NCI-H2227 (cell line): ENCODE measurements around the gene PTPN21.

Experiments used
- DNase-seq: peaks from one replicate; lab custom pipeline; 2025; ENCODE audit not compliant: unreplicated experiment; lab: John Stamatoyannopoulos, UW

PTPN21 gene

DNA sequence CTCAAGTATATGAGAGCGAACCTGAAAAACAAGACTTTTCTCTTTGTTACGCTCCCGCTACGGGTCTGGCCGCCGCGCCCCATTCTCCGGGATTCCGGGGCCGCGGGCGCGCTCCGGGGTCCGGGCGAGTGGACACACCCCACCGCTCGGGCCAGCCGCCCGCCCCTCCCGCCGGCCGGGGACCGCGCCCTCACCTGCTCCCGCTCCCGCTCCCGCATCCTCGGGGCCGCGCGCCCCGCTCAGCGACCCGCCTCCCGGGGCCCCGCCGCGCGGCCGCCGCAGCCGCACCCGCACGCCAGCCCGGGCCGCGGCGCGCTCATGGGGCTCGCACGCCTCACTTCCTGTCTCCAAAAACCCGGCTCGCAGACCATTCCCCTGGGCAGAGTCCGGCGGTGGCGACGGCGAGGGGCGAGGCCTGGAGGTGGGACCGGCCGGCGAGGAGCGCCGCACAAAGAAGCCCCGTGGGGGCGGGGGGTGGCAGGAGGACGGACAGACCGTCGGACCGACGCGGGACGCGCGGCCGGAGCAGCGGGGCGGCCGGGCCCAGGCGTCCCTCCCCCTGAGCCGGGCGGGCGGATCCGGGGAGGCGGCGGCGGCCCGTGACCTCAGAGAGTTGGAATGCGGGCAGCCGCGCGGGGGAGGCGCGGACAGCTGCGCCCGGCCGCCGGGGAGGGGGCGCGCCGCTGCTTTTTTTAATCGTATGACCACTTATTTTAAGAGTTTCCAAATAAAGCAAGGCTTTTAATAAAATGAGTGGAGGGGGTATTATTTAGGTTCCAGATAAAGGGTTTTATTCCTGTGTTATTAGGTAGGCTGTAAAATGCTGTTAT lies at the start of gene PTPN21:
Gene PTPN21 (minus strand): TSS at position 551 of the 830 bp plus-strand sequence. CDS start 4,590 bp downstream, outside the sequence.
- DNase-seq, result peak; percentile 57

DNA sequence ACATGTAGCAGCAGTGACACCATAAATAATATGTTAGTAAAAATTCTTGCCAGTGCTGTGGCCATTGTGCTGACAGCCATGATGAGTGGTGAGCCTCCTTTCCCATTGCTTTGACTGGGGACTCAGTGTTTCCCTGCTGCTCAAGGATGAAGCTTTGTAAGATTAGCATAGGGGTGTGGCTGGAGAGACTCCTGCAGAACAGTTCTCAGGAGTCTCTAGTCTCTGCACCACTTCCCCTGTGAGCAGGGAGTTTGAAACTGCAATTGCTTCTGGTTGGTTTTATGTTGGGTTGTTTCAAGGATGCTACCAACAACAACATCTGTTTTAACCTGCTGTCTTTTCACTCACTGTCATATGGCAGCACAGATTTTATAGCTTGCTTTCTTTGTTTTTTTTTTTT lies 49.4 kb upstream of the PTPN21 start:
- DNase-seq, result no peak

DNA sequence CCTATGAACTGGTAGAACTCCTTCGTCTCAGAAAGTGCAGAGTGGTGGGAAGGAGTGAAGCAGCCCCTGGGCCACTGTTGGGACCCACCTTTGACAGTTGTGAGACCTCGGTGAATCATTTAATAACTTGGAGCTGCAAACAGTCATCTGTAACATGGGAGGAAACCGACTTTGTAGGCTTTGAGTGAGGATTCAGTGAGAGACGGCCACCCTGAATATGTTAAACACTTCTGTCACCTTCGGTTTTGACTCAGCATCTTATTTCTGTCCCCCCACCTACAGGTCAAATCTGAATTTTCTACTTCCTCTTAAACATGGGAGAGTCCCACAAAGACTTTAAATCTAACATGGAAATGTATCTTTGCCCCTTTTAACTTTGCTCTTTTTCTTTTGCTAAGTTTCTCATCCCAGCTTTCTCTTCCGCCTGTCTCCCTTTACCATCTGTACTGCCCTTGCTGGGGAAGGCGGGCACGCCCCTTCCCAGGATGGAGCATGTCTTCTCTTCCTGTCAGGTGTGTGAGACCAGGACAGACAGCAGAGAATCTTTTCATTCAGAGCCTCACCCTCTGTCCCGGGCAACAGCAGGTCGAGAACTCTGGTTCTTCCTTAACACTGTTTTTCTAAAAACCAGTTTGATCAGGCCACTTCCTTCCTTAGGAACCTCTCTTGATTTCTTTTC lies 45.1 kb upstream of the PTPN21 start:
- no peak for DNase-seq

DNA sequence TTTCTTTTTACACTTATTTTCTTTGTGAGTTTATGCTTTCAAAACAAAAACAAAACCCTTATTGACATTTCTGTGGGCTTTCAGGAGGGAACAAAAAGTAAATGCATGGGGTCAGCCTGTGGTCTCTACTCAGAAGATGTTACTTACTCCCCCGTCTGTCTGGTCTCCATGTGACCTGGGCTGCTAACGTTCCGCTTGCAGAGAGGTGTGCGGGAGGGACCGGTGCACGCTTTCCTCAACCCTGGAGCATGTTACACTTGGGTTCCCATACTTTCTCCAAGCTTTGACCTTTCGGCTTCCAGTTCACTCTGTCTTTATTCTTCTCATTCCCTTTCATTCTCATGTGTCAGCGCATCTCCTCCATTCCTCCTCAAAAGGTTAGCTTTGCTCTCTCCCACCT lies 44.5 kb upstream of the PTPN21 start:
- DNase-seq, result no peak

DNA sequence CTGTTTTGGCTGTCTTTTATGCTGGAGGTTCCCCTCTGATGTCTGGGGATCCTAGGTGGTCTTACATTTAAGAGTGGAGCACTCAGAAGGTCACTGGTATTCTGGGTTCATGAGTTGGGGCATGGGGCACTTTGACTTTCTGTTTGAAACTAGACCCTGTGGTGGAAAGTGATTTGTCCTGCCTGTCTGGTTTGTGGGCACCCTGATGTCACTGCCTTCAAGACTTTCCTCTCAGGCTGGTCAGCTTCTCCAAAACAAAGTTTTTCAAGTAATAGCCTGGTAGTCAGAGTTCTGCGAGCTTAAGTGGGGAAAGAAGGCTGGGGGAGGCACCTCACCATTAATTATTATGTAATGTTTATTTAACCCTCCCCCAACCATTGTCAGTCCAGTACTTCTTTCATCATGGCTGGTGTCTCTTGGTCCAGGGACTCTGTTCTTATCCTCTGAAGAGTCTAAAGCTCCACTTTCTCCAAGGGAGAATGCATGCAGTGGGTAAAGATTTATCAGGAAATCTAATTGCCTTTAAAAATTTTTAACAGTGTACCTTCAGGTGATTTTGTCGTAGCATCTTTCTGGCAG lies 43.4 kb upstream of the PTPN21 start:
- no peak for DNase-seq

DNA sequence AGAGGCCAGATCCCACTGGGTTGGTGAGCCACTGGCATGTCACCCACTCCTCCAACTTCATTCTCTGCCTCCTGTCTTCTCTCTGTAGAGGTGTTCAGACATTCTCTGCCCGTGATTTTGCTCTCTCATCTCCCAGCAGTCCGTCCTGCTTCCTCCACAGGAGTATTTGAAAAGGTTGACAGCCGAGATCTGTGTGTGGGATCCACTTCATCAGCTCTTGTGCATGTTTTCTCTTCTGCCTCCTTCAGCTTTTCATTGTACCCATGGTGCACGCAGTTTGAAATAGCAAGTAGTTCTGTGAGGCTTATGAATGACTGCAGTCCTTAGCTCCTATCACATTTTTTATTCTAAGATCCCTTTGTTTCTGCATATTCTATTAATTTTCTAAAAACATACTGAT lies 42.8 kb upstream of the PTPN21 start:
- DNase-seq, result no peak

DNA sequence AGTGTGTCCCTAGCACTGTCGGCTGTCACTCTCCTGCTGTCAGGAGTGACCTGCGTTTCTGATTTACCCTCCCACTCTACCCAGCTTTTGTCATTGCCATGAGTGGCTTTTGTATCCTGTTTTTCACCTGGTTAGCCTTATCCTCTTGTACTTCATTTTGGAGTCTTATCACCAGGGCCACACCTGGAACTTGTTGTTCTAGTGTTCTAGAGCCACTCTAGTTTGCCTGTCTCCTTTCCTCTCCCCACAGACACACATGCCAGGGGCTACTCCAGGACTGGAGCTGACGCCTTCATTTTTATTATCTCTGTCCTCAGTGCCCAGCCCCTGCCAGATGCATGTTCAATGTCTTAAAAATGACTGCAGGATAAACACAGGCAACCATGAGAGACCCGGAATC lies 42.2 kb upstream of the PTPN21 start:
- DNase-seq, result no peak

DNA sequence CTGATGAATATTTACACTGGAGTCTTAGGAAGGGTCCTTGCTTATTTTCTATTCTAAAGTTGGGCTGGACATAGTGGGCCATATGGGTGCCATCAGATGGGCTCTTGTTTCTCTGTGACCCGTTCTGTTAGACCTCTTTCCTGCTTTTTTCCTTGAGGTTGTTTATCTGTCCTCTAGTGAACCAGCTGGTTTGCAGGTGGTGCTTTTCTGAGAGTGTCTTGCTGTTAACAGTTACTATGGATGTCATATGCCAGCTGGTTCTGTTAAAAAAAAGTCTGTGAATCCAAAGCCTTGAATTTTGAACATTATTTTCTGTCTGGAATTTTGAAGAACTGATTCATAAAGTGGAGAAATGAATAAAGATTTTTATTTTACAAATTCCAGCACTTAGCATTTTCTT lies 37.2 kb upstream of the PTPN21 start:
- no peak for DNase-seq

DNA sequence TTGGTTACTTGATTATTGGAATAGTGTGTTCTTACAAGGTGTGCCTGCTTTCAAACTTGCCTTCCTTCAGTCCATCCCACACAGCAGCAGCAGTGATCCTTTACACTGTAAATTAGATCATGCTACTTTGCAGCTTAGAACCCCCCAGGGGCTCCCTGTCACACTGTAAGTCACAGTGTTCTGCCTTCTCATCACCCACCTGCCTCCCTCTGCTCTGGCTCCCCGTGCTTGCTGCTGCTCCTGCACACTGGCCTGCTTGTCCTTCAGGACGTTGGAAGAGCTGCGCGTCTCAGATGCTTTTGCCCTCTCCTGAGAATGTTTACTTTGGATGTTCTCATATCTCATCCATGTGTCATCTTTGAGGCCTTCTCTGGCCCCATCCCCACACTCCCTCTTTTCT lies 35.4 kb upstream of the PTPN21 start:
- DNase-seq, result no peak

DNA sequence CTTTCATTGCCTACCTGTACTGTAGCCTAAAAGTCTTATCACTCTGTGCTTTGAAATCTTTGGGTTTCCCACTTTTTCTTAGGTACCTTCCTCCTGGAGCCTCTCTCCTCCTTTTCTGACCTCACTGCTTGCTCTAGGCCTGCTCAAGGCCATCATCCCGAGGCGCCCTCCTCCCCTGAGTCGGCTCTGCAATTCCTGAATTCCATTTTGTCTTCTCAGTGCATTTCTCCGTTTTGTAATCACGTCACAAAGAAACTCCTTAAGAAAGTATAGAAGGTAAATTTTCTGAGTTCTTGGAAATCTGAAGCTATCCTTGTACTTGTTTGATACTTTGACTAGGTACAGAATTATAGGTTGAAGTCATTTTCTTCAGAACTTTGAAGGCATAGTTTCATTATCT lies 33.3 kb upstream of the PTPN21 start:
- no peak for DNase-seq

DNA sequence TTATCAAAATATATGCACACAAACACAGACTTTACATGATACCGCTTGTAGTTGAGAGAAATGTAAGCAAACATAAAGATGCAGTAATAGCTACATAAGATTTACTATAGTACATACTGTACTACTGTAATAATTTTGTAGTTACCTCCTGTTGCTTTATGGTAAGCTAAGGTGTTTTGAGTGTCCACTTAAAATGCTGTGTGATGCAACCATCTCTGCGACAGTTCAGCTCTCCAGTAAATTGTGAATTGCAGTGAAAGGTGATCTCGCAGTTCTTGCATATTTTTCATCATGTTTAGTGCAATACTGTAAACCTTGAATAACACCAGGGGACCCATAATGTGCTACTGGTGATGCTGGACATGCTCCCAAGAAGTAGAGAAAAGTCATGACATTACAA lies 29.6 kb upstream of the PTPN21 start:
- no peak for DNase-seq

DNA sequence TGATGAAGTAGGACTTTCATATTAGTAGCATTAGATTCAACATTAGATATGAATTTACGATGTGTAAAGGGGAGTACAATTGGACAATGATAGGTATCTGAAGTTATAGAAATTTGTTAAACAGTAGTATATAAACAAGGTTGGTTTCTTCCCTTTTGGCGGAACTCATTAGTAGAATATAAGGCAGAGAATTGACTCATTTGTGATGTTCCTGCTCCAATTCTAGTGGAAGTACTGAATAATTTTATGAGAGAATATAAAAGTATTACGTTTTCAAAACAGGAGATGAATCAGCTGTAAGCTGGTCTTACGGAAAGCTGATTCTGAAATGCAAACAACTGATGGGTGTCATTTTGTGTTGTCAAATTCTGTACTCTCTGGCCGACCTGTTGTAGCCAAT lies 21.4 kb upstream of the PTPN21 start:
- DNase-seq, result no peak

DNA sequence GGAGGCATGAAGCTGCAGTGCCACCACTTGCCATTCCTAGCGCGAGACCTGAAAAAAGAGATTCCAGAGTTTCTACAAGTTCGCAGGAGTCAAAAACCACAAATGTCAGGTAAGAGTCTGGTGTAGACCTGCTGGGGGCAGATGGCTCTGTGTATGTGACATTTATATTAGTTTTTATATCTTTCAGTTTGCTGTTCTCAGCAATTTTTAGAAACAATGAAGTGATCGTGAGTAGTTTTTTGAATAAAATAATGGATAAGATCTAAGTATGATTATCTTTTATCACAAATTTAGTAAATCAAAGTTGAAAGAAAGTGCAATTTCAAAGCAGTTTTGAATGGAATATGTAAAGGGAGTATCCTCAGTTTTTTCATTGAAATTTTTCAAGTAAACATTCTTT lies 17.3 kb upstream of the PTPN21 start:
- DNase-seq, result no peak

DNA sequence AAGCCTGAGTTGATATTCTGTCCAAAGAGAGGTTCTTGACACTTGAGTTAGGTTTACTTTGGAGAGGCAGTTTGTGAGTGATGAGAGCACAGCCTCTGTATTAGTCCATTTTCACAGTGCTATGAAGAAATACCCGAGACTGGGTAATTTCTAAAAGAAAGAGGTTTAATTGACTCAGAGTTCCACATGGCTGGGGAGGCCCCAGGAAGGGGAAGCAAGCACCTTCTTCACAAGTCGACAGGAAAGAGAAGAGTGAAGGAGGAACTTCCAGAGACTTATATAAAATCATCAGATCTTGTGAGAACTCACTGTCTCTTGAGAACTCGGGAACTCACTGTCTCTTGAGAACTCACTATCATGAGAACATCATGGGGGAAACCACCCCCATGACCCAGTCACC lies 13.4 kb upstream of the PTPN21 start:
- no peak for DNase-seq

DNA sequence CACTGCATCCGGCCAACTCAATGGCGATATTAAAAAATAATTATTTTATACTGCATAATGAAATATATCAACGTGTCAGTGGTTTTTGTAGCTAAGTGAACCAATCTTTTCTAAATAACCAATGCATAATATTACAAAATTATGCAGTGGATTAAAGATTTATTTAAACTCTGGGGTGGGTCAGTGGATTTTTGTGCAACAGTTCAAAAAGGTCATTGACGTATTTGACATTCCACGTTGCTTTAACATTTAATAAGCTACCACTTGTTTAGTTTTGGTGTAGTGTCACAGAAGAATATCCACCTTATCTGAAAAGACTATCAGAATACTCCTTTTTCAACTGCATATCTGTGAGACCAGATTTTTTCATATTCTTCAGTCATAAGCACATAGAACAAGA lies 10.6 kb upstream of the PTPN21 start:
- DNase-seq, result no peak

DNA sequence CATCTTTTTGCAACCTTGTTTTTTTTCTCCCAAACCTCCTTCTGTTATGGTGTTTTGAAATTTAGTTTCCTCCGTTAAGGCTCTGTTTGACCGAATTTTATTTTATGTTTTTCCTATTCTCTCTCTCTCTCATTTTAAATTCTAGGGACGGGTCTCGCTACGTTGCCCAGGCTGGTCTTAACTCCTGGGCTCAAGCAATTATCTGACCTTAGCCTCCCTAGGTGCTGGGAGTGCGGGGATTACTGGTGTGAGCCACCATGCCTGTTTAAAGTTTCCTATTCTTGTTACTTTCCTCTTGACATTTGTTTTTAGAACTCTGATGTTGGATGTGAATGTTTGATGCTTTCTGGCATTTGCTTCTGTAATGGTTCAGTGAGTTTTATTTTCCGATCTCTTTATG lies 9.0 kb upstream of the PTPN21 start:
- DNase-seq, result no peak

DNA sequence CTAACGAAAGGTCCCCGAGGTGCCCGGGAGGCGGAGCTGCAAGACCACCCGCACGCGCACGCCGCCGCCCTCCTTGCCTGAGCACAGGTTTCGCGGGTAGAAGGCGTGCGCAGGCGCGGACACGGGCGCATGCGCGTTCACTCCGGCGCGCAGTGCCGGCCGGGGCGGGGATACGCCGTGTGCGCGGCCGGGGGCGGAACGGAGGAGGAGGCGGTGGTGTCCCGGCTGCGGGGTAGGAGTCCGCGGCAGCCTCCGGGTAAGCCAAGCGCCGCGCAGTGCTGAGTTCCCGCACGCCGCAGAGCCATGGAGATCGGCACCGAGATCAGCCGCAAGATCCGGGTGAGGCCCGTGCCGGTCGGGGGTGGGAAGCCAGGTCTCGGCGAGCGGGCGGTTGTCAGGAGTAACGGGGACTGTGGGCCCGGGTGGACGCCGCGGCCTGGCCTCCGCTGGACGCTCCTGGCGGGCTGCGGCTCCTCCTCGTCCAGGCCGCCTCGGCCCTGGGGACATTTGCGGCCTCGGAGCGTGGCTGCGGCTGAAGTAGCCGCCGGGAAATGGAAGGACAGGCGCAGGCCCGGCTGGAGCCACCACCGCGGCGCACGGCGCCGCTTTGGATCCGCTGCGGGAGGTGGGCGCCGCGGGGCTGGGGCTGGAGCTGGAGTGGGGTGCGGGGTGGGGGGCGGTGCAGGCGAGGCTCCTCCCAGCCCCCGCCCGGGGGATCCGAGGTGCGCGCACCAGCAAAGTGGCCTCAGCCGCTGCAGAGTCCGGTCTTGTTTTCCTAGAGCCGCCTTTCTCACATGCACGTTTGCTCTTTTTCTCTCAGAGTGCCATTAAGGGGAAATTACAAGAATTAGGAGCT lies 8.3 kb upstream of the PTPN21 start, which contains the start of gene ZC3H14:
Gene ZC3H14 (plus strand): TSS at position 207 of the 856 bp plus-strand sequence. CDS start 97 bp downstream, at position 304.
- DNase-seq, result peak; percentile 95

DNA sequence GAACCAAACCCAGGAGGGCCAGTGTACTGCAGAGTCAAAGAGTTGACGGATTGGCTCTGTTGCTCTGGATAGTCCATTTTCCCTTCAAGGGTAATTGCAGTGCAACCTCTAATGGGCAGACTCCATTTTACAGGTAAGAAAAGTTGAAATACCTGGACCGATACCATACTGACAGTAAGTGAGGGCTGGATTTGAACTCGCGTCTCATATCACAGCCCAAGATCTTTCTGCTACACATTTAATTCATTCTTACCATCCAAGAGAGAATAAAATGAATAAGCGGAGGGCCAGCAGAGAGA lies 7.7 kb upstream of the PTPN21 start:
- DNase-seq, result no peak

DNA sequence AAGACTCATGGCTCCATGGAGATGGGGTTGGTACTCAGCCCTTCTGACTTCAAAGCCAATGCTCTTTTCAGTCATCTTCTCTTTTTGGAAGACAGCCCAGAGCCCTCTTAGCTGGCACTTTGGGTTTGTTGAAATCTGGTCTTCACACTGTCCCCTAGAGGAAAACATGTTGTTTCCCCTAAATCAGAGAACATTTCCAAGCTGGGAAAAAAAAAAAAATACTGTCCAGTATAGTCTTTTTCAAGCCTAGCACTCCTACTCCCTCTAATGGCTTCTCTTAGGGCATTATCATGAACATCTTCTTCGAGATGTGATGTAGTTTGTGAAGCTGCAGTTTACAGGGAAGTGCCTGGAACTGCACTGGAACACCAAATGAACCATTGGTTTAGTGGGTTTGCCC lies 5.0 kb upstream of the PTPN21 start:
- DNase-seq, result peak; percentile 41

DNA sequence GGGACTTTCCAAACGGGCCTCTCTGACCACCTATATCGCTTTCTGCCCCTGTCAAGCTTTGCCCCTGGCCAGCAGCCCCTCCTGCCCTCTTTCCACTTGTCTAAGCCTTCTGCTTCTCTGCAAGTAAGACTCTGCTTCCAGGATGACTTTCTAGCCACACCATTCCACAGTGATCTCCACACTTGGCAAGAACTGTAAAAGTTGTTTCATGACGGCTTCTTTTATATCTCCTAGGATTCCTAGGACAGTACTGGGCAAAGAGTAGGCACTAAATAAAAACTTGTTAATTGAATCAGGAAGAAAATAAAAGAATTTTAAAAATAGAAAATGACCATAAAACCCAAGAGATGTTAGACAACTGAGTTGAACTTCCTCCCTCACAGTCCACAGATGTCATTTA lies 1.8 kb upstream of the PTPN21 start:
- DNase-seq, result no peak

DNA sequence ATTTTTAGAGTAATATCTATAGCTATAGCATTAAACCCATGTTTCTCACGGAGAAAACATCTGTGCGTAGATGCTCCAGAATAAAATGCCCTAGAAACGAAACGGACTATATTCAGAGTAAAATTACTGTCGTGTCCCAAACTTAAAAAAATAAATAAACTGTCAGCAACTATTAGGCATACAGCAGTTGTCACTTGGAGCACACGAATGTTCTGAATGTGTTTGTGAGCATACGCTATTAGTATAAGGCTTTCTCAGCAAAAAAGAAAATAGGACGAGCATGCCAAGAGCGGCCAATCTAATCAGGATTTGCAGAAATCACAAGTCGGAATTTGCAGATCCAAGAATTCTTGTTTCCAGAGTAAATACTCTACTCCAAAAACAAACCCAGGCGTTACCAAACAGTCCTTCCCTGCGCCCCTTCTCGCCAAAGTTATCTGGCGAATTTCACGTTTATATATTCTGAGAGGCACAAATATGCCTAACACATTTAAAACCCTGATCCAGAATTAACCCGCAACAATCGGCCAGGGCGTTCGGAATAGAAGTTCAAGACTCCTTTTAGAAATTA lies 836 bp downstream of the PTPN21 start:
- DNase-seq, result no peak
